Measurements from ENCODE around the gene LYPLAL1. TPM values are rescaled to one million over a fixed set of nuclear protein-coding genes. Genes with fewer than 3 reads are reported as not detected.

LYPLAL1 gene
- total RNA-seq, 1 experiment from 2014 or later, result 57.6 TPM

- no peak overlapping the region for H3K4me3 Mint-ChIP-seq (ENCODE audit: low read depth, unreplicated experiment)
- H3K4me1 Mint-ChIP-seq (ENCODE audit: low read depth, unreplicated experiment), result no peaks in the 10 kb centered on the region
- intact Hi-C loops (cut with micrococcal nuclease; ENCODE audit: unreplicated experiment), result no loop called here
- no peak overlapping the region for H3K27ac Mint-ChIP-seq (ENCODE audit: unreplicated experiment)
- no peak for TF ChIP-seq CTCF (IDR thresholded peaks at IDR 0.05; ENCODE audit: unreplicated experiment)
- DNase-seq, result no peak
- H3K36me3 Mint-ChIP-seq (ENCODE audit: insufficient read depth, unreplicated experiment), result no peaks in the 10 kb centered on the region
- no peaks in the 10 kb centered on the region for H3K9me3 Mint-ChIP-seq (ENCODE audit: low read depth, unreplicated experiment)
- H3K27me3 Mint-ChIP-seq (ENCODE audit: unreplicated experiment), result no peaks in the 10 kb centered on the region
- CTCF ChIA-PET, result interaction anchor here (0.6 kb wide), 1 partner anchor 49 kb away, joined by 3 read pairs; no protein-coding TSS in a partner anchor
- BruUV-seq (replicated peaks), result no TSS peak
Observed at GRCh38 chr1:219160967-219161366, 12.7 kb upstream of the LYPLAL1 start.

- DNase-seq, result no peak
- intact Hi-C loops (cut with micrococcal nuclease; ENCODE audit: unreplicated experiment), result no loop called here
- Mint-ChIP-seq H3K27ac (ENCODE audit: unreplicated experiment) (no peak overlapping the region), H3K4me1 (ENCODE audit: low read depth, unreplicated experiment) (no peaks in the 10 kb centered on the region), H3K4me3 (ENCODE audit: low read depth, unreplicated experiment) (no peak overlapping the region), H3K9me3 (ENCODE audit: low read depth, unreplicated experiment) (no peaks in the 10 kb centered on the region), H3K36me3 (ENCODE audit: insufficient read depth, unreplicated experiment) (no peaks in the 10 kb centered on the region), H3K27me3 (ENCODE audit: unreplicated experiment) (no peaks in the 10 kb centered on the region)
- no TSS peak for BruUV-seq (replicated peaks)
- no peak for TF ChIP-seq CTCF (IDR thresholded peaks at IDR 0.05; ENCODE audit: unreplicated experiment)
- CTCF ChIA-PET, result no interaction called here
Observed at GRCh38 chr1:219161371-219161770, 12.3 kb upstream of the LYPLAL1 start.

- DNase-seq, result no peak
- Mint-ChIP-seq H3K36me3 (ENCODE audit: insufficient read depth, unreplicated experiment) (no peaks in the 10 kb centered on the region), H3K4me1 (ENCODE audit: low read depth, unreplicated experiment) (no peaks in the 10 kb centered on the region), H3K27me3 (ENCODE audit: unreplicated experiment) (no peaks in the 10 kb centered on the region), H3K4me3 (ENCODE audit: low read depth, unreplicated experiment) (no peak overlapping the region), H3K9me3 (ENCODE audit: low read depth, unreplicated experiment) (no peaks in the 10 kb centered on the region), H3K27ac (ENCODE audit: unreplicated experiment) (no peak overlapping the region)
- TF ChIP-seq CTCF (IDR thresholded peaks at IDR 0.05; ENCODE audit: unreplicated experiment), result no peak
- CTCF ChIA-PET, result interaction anchor here (0.6 kb wide), 1 partner anchor 29 kb away, joined by 3 read pairs; no protein-coding TSS in a partner anchor
- no TSS peak for BruUV-seq (replicated peaks)
- intact Hi-C loops (cut with micrococcal nuclease; ENCODE audit: unreplicated experiment), result no loop called here
Observed at GRCh38 chr1:219163401-219163954, 10.2 kb upstream of the LYPLAL1 start.

GRCh38 chr1:219171192-219171935, 2.3 kb upstream of the LYPLAL1 start:
- BruUV-seq (replicated peaks), result no TSS peak
- no peaks in the 10 kb centered on the region for H3K27me3 Mint-ChIP-seq (ENCODE audit: unreplicated experiment)
- CTCF ChIA-PET, result no interaction called here
- H3K36me3 Mint-ChIP-seq (ENCODE audit: insufficient read depth, unreplicated experiment), result peaks cover 20% of the 10 kb centered on the region
- no peak for DNase-seq
- peaks cover 15% of the 10 kb centered on the region for H3K4me1 Mint-ChIP-seq (ENCODE audit: low read depth, unreplicated experiment)
- no peak for TF ChIP-seq CTCF (IDR thresholded peaks at IDR 0.05; ENCODE audit: unreplicated experiment)
- no peak overlapping the region for H3K4me3 Mint-ChIP-seq (ENCODE audit: low read depth, unreplicated experiment)
- intact Hi-C loops (cut with micrococcal nuclease; ENCODE audit: unreplicated experiment), result loop anchor here (10.0 kb wide), 1 partner anchor 467 kb away; no protein-coding TSS in a partner anchor
- H3K27ac Mint-ChIP-seq (ENCODE audit: unreplicated experiment), result no peak overlapping the region
- H3K9me3 Mint-ChIP-seq (ENCODE audit: low read depth, unreplicated experiment), result no peaks in the 10 kb centered on the region

Data from Calu3 (cell line).